Measurements from ENCODE around the gene KDM2A.

The KDM2A gene

DNA sequence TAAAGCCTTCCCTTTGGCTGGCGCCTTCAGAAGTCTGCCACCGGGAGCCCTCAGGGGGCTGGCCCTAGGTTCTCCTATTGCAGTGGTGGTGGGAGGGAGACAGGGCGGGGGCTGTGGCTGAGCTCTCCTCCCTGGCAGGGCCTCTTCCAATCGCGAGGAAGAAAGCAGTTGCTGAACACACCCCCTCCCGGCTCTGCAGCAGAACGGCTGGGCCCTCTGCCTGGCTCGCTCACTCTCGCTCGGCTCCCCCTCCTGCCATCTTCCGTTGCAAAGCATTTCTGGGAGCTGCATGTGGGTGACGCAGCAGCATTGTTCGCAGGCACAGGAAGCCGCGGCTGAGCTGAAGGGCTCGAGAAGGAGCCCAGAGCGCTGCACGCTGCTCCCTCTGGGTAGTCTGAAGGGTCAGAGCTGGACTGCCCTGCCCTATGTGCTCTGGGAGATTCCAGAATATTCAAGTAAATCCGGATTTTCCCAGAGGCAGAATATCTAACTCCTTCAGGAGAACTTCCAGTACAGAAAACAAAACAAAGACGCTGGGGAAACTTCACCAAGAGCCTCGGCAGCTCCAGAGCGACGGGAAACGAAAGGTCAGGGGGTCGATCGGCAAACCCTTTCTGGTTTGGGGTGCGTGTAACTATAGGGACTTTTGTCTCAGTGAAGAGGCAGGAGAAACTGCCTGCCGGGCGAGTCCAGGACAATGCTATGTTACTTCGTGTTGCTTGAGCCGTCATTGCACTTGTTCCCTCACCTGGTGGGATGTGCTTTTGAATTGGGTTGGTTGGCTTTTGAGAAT is 120.9 kb downstream of the KDM2A start:
- DNase-seq: peak; percentile 99

DNA sequence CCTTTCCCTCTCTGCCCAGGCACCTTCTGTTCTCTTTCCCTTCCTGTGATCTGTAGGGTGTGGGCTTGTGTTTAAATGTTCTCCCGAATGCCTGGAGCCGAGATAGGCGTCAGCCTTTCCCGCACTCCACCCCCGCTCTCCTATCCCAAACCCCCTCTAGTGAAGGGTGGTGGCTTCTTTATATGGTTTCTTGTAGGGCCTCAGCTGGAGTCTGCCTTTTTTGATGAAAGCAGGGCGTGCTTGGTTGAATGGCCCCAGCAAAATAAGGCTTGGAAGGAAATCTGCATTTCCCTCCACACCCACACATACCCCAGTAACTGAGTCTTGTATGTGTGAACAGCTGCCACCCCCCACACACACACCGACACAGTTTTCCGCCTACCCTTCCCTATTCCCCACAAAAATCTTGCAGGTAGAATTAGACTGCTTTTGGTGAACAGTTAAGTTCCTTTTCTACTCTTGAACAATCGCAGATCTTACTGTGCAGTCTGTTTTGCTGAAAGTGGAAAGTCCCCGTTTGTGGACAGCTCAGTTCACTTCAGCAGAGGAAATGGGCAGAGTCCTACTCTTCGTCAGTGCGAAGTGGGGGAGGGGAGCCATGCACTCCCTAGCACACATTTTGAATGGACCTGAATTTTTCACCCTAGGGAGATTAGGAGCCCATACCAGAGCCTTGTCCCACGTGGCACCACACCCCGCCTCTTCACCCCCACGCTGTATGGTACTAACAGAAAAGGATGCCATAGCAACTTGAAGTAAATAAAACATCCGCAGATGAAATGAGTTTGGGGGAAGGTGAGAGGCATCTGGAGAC is 121.7 kb downstream of the KDM2A start:
- DNase-seq: peak; percentile 94

DNA sequence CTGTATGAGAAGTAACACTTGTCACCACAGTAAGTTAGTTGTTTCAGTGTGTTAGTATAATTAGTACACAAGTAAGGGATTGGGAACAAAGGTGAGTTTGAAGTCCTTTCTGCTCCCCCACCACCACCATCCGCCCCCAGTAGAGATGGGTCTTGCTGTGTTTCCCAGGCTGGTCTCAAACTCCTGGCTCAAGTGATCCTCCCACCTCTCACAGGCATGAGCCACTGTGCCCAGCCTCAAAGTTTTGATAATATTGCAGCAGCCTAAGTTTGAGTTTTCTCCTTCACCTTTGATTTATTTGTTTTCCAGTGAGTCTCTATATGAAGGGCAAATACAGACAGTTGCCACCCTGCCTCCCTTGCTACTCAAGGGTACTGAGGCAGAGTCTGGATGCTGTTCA is 123.5 kb downstream of the KDM2A start:
- DNase-seq: no peak

GRCh38 chr11:67243051-67243450 is 124.0 kb downstream of the KDM2A start:
- no peak for DNase-seq

- no peak for DNase-seq
Measured at GRCh38 chr11:67245046-67245445, 126.0 kb downstream of the KDM2A start.

DNA sequence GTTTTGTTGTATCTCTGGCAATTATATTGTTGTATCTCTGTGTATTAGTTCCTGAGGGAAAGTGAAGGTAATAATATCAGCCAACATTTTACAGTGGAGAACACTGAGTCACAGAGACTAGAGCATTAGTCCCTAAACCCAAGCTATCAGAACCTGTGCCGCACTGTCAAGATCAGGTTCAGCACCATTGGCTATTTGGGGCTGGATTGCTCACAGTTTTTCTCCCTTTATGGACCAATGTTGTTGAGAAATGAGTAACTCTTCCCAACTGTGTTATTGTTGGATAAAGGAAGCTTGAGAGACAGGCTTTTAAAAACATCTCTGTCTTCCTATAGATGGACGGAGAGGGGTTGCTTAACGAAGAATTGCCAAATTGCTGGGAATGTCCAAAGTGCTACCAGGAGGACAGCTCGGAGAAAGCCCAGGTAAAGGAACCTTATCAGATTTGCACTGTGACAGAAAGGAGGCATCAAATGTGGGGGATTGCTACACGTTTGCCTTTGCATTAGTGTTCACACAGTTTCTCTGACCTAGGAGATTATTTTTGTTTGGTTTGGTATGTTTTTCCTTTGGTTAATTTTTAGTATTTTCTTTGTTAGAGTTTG is 129.0 kb downstream of the KDM2A start:
- DNase-seq: no peak

- DNase-seq: no peak
Measured at GRCh38 chr11:67248653-67249052, 129.6 kb downstream of the KDM2A start.

DNA sequence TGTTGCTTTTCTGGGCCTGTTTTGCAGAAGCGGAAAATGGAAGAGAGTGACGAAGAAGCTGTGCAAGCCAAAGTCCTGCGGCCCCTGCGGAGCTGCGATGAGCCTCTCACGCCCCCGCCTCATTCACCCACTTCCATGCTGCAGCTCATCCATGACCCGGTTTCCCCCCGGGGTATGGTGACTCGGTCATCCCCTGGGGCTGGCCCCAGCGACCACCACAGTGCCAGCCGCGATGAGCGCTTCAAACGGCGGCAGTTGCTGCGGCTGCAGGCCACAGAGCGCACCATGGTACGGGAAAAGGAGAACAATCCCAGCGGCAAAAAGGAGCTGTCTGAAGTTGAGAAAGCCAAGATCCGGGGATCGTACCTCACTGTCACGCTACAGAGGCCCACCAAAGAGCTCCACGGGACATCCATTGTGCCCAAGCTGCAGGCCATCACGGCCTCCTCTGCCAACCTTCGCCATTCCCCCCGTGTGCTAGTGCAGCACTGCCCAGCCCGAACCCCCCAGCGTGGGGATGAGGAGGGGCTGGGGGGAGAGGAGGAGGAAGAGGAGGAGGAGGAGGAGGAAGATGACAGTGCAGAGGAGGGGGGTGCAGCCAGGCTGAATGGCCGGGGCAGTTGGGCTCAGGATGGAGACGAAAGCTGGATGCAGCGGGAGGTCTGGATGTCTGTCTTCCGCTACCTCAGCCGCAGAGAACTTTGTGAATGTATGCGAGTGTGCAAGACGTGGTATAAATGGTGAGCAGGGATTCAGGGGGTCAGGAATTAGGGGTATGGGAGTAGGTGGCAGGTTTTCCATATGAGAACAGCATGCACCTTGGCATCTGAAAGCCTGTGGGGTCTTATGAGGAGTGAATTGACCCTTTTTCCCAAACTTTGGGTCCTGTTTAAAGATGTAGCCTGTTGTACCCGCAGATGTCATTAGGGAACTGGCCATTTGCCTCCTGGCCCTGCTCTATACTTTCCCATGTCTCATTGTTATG is 131.3 kb downstream of the KDM2A start:
- DNase-seq: no peak

- no peak for DNase-seq
Measured at GRCh38 chr11:67251841-67252240, 132.8 kb downstream of the KDM2A start.

- peak; percentile 42 for DNase-seq
Measured at GRCh38 chr11:67252831-67253239, 133.8 kb downstream of the KDM2A start.

GRCh38 chr11:67253872-67254624 is 135.0 kb downstream of the KDM2A start:
- DNase-seq: no peak

DNA sequence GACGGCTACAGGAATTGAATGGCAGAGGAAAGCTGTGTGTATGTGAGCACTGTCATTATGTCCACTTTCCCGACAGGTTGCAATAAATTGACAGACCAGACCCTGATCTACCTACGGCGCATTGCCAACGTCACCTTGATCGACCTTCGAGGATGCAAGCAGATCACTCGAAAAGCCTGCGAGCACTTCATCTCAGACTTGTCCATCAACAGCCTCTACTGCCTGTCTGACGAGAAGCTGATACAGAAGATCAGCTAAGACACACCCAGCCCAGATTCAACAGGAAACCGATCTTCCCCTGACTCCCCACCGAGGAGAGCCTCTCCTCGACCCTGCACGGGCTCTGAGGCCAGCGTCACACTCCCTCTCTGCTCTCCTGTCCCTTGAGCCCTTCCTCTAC is 135.7 kb downstream of the KDM2A start:
- no peak for DNase-seq

DNA sequence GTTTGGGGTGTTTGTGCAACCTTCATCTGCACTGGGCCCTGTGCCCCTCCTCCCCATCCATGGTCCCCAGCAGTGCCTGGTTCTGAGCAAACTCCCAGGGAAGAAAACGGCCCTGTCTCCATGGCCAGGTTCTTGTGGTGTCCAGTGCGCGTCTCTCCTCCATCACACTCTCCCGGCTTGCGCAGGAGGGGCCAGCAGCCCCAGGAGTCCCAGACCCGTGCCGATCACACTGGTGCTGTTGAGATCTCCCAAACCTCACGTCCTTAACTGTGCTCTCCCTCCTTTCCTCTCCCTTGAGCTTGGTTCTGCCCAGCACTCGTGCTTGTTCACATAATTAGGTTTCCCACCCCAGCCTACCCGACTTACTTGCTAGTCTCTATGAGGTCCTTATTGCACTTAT is 136.3 kb downstream of the KDM2A start:
- DNase-seq: no peak

DNA sequence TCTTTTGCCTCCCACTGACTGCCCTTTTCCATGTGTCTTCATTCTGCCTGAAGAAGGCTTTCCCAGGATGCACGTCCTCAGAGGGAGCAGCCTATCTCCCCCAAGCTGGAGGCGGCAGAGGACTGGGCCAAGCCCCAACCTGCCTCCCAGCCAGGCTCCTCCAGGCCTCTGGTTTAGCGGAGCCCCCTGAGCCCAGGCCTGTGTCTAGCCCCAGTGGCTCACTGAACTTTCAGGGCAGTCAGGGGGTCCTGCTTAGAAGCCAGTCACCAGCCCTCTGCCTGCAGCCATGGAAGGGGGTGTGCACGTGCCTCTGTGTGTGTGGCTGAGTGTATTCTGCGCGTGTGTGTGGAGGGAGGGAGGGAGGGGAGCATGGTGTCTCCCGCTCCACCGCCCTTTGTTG is 136.8 kb downstream of the KDM2A start:
- no peak for DNase-seq

DNA sequence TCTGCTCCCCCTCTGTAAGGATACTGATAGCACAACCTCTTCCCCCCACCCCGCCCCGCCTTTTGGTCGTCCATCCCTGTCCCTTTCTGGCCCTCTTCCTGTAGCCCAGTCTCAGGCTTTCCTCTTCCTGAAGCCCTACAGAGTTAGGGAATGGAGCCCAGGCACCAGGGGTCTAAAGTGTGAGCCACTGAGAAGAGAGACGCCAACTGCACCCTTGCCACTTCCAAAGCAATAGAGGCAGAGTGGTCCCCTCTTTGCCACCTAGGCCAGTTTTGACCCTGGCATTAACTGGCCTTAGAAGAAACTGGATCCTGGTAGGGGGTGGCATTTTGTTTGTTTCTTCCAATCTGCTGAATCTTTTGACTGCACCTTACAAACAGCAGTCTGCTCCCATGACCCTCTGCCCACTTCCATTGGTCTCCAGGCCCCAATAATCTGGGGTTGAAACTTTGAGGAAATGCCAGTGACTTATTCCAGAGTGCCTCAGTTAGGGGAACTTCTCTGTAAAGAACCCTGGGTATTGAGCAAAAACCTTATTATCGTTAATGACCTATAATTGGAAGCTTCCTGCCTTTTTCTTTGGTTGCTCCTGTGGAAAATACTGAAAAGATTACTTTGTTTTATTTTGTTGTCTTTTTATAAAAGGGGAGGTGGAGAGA is 137.5 kb downstream of the KDM2A start:
- no peak for DNase-seq

- no peak for DNase-seq
Measured at GRCh38 chr11:67260406-67260805, 141.3 kb downstream of the KDM2A start.

- peak; percentile 77 for DNase-seq
Measured at GRCh38 chr11:67260885-67261639, 142.0 kb downstream of the KDM2A start.

DNA sequence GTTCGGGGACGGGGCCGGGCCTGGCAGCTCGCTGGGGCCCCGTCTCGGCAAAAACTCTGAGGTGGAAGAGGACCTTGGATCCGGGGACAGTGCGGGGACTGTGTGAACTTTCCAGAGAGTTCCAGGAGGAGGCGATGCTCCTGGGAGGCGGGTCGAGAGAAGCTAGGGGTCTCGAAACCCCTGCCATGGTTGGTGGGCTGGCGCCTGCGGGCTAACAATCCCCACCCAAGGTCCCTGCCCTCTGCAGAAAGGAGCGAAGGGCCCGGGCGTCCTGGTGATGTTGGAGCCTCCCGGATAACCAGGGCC is 142.5 kb downstream of the KDM2A start:
- DNase-seq: no peak

DNA sequence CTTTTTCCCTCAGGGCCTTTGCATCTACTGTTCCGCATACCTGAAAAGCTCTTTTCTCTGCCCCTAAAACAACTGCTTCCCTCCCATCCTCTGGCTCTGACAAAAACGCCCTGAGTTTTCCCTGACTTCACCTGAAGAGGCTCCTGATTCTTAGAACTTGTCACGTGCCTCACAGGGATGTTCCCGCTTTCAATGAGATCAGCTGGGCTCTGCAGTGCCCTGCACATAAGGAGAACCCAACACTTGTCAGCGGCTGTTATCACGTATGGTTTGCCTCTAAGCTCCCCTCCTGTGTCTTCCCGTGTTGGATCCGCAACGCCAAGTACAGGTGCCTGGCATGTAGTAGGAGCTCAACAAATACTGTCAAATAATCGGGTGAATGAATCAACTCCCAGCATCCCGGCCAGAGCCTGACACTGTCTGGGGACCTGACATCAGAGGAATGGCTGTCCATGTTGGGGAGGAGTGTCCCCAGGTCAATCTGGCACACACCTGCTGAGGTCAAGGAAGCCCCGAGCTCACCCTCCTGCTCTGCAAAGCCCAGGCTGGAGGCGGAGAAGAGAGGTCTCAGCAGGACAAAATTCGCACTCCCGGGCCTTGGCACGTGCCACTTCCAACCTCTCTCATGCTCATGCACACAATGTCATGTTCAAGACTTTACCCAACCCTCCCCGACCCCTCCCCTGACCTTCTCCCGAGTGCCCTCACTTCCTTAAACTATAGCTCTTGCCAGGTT is 143.1 kb downstream of the KDM2A start:
- no peak for DNase-seq

All from activated CD4-positive, alpha-beta T cell treated with anti-CD3 and anti-CD28 coated beads, Interleukin-10, Interleukin-2, amounts not matched to agents 100 ng/mL and 50 ng/mL, durations not matched to agents 16 hours and 8 hours (primary cell).